Glomerular endothelial cell (primary cell): Measurements from ENCODE around the gene TSPY1. TPM values are rescaled to one million over a fixed set of nuclear protein-coding genes. Genes with fewer than 3 reads are reported as not detected.
"Not testable (repeated sequence)": the region's sequence is repeated elsewhere in the genome, so short reads cannot be mapped to it uniquely, and the experiment has no call there.

Experiments
- DNase-seq: peaks from one replicate; pipeline ENCODE4 v3.0.0-alpha.2; 2011; ENCODE audit warnings: low read depth, low spot score; ENCODE audit errors: extremely low read depth
- total RNA-seq: library from RNA; depleted of rRNA; stranded (reverse); fragments of >200 nt; gene quantifications from 2 replicates; pipeline ENCODE4 v1.2.3, GENCODE V29; 2015

Gene TSPY1
- total RNA-seq = not detected in 2 replicates

- DNase-seq = not testable (repeated sequence)
These were observed at the start of gene TSPY1 for GRCh38 chrY:9466655-9467054. Gene TSPY1 (plus strand): TSS chrY:9466955. CDS start chrY:9467001, 46 bp downstream.

- DNase-seq = not testable (repeated sequence)
These were observed 20.2 kb downstream of the TSPY1 start, which contains the start of gene TSPY9 for GRCh38 chrY:9486967-9487366. Gene TSPY9 (plus strand): TSS chrY:9487267. CDS start chrY:9487313, 46 bp downstream.

- not testable (repeated sequence) for DNase-seq
These were observed 37.6 kb downstream of the TSPY1 start for GRCh38 chrY:9504396-9504795.

GRCh38 chrY:9516287-9516686 is 49.5 kb downstream of the TSPY1 start:
- DNase-seq = not testable (repeated sequence)

Other genes with a start within 250 kb of the TSPY1 start
- gene TSPY4, start 129.5 kb upstream of the TSPY1 start, total RNA-seq = not detected in 2 replicates
- not detected in 2 replicates for gene TSPY8, start 109.2 kb upstream of the TSPY1 start, total RNA-seq
- gene TSPY3, start 68.5 kb upstream of the TSPY1 start, total RNA-seq = not detected in 2 replicates
- gene TSPY9, start 20.3 kb downstream of the TSPY1 start, total RNA-seq = not detected in 2 replicates
- not detected in 2 replicates for gene TSPY10, start 60.9 kb downstream of the TSPY1 start, total RNA-seq